GM19452 (cell line): ENCODE results near the gene HS3ST3B1.

Experiments used
- ATAC-seq: cut with Tn5 transposase; IDR thresholded peaks from one replicate; pipeline ENCODE4 v1.9.1; 2021; ENCODE audit not compliant: unreplicated experiment

Gene HS3ST3B1

GRCh38 chr17:14351493-14351892 lies 50.6 kb downstream of the HS3ST3B1 start:
- peak; percentile 89 for ATAC-seq

GRCh38 chr17:14352136-14352535 lies 51.3 kb downstream of the HS3ST3B1 start:
- no peak for ATAC-seq

- ATAC-seq, result no peak
Observed at GRCh38 chr17:14353861-14354474, 53.1 kb downstream of the HS3ST3B1 start.

- ATAC-seq, result no peak
Observed at GRCh38 chr17:14354807-14355206, 53.9 kb downstream of the HS3ST3B1 start.

- ATAC-seq, result no peak
Observed at GRCh38 chr17:14355556-14355955, 54.7 kb downstream of the HS3ST3B1 start.

GRCh38 chr17:14359163-14360020 lies 58.5 kb downstream of the HS3ST3B1 start:
- peak; percentile 98 for ATAC-seq

GRCh38 chr17:14360856-14361255 lies 60.0 kb downstream of the HS3ST3B1 start:
- ATAC-seq, result no peak

- ATAC-seq, result no peak
Observed at GRCh38 chr17:14361470-14361869, 60.6 kb downstream of the HS3ST3B1 start.

- ATAC-seq, result no peak
Observed at GRCh38 chr17:14361945-14362508, 61.1 kb downstream of the HS3ST3B1 start.

GRCh38 chr17:14366199-14366598 lies 65.3 kb downstream of the HS3ST3B1 start:
- ATAC-seq, result no peak

GRCh38 chr17:14372461-14372860 lies 71.6 kb downstream of the HS3ST3B1 start:
- ATAC-seq, result no peak

- no peak for ATAC-seq
Observed at GRCh38 chr17:14372905-14373613, 72.2 kb downstream of the HS3ST3B1 start.

GRCh38 chr17:14373614-14374259 lies 72.9 kb downstream of the HS3ST3B1 start:
- no peak for ATAC-seq

GRCh38 chr17:14374268-14374667 lies 73.4 kb downstream of the HS3ST3B1 start:
- ATAC-seq, result no peak

GRCh38 chr17:14376666-14377065 lies 75.8 kb downstream of the HS3ST3B1 start:
- no peak for ATAC-seq

- no peak for ATAC-seq
Observed at GRCh38 chr17:14381606-14382005, 80.7 kb downstream of the HS3ST3B1 start.

GRCh38 chr17:14387036-14387435 lies 86.2 kb downstream of the HS3ST3B1 start:
- ATAC-seq, result no peak

- ATAC-seq, result no peak
Observed at GRCh38 chr17:14389681-14390080, 88.8 kb downstream of the HS3ST3B1 start.

- ATAC-seq, result no peak
Observed at GRCh38 chr17:14393723-14394122, 92.8 kb downstream of the HS3ST3B1 start.

GRCh38 chr17:14395255-14395654 lies 94.4 kb downstream of the HS3ST3B1 start:
- no peak for ATAC-seq

GRCh38 chr17:14396547-14396946 lies 95.7 kb downstream of the HS3ST3B1 start:
- ATAC-seq, result no peak
